IMR-90 (cell line): Measurements from ENCODE around the gene RMND5A. TPM values are rescaled to one million over a fixed set of nuclear protein-coding genes. Genes with fewer than 3 reads are reported as not detected.

ENCODE experiments used
- ATAC-seq: fragments of 200-7000 bp; cut with Tn5 transposase; 2 replicates; pipeline ENCODE4 v1.9.1; 2020; ENCODE audit warnings: low read depth, mild to moderate bottlenecking, moderate library complexity
- BruUV-seq: library from RNA; stranded (reverse); fragments of 400-500 nt; replicated peaks from 2 replicates; lab custom pipeline; 2021; lab: Mats Ljungman, UMichigan
- CTCF ChIA-PET: fragments of 300-600 bp; formaldehyde crosslinking; extraction: SDS; loops from one replicate; lab custom pipeline; 2021; ENCODE audit warnings: antibody characterized with exemption; lab: Yijun Ruan, JAX
- POLR2A ChIA-PET: fragments of 300-600 bp; sonication (Branson Sonifier 250); formaldehyde crosslinking; loops from one replicate; lab custom pipeline; 2022; ENCODE audit warnings: antibody characterized with exemption; ENCODE audit not compliant: unreplicated experiment; lab: Charles Lee
- DNase-seq: peaks from one replicate; pipeline ENCODE4 v3.0.0; 2013
- H2AFZ ChIP-seq: replicated peaks from 2 replicates; pipeline ENCODE3; 2013; ENCODE audit warnings: low read length, mild to moderate bottlenecking; ENCODE audit not compliant: poor library complexity
- H2AK5ac ChIP-seq: 2 replicates; pipeline ENCODE4 v1.6.1; 2013; ENCODE audit warnings: low read depth, low read length, inconsistent platforms
- H2AK9ac ChIP-seq: replicated peaks from 2 replicates; pipeline ENCODE3; 2013; ENCODE audit warnings: mild to moderate bottlenecking, low read depth, low read length, moderate library complexity; ENCODE audit not compliant: poor library complexity
- H2BK120ac ChIP-seq: 2 replicates; pipeline ENCODE4 v1.6.1; 2013; ENCODE audit warnings: low read depth, low read length, inconsistent platforms
- H2BK15ac ChIP-seq: 3 replicates; pipeline ENCODE4 v1.6.1; 2013; ENCODE audit warnings: low read depth, low read length, inconsistent platforms
- H2BK20ac ChIP-seq: 2 replicates; pipeline ENCODE4 v1.6.1; 2013; ENCODE audit warnings: low read depth, mild to moderate bottlenecking, inconsistent platforms, low read length, moderate library complexity
- H2BK5ac ChIP-seq: 2 replicates; pipeline ENCODE4 v1.6.1; 2013; ENCODE audit warnings: mild to moderate bottlenecking, low read depth, low read length, inconsistent platforms; ENCODE audit not compliant: poor library complexity, severe bottlenecking
- H3K14ac ChIP-seq: replicated peaks from 2 replicates; pipeline ENCODE4 v1.6.1; 2013; ENCODE audit warnings: low read depth, low read length, inconsistent platforms
- H3K18ac ChIP-seq: 2 replicates; pipeline ENCODE4 v1.6.1; 2013; ENCODE audit warnings: low read depth, low read length, control low read depth
- H3K23ac ChIP-seq: 2 replicates; pipeline ENCODE4 v1.6.1; 2013; ENCODE audit warnings: low read depth, low read length, inconsistent platforms
- H3K27ac ChIP-seq: 2 replicates; pipeline ENCODE4 v1.5.1; 2013; ENCODE audit warnings: mild to moderate bottlenecking, control low read depth, low read length; ENCODE audit not compliant: insufficient read depth
- H3K27me3 ChIP-seq: 2 replicates; pipeline ENCODE4 v1.6.1; 2013; ENCODE audit warnings: low read length; ENCODE audit not compliant: control insufficient read depth, insufficient read depth
- H3K36me3 ChIP-seq: 2 replicates; pipeline ENCODE4 v1.6.1; 2013; ENCODE audit warnings: low read length, mixed read lengths; ENCODE audit not compliant: control insufficient read depth, insufficient read depth
- H3K4ac ChIP-seq: 2 replicates; pipeline ENCODE4 v1.6.1; 2013; ENCODE audit warnings: low read depth, low read length, inconsistent platforms
- H3K4me1 ChIP-seq: 2 replicates; pipeline ENCODE4 v1.6.1; 2013; ENCODE audit warnings: low read length, mixed read lengths; ENCODE audit not compliant: control insufficient read depth, insufficient read depth
- H3K4me2 ChIP-seq: 2 replicates; pipeline ENCODE4 v1.6.1; 2013; ENCODE audit warnings: low read depth, mild to moderate bottlenecking, control low read depth, low read length, moderate library complexity
- H3K4me3 ChIP-seq: 2 replicates; pipeline ENCODE4 v1.5.1; 2013; ENCODE audit warnings: low read depth, mild to moderate bottlenecking, control low read depth, low read length, moderate library complexity; ENCODE audit not compliant: insufficient read depth
- H3K56ac ChIP-seq: 2 replicates; pipeline ENCODE4 v1.6.1; 2013; ENCODE audit warnings: low read length, inconsistent platforms; ENCODE audit not compliant: insufficient read depth; ENCODE audit errors: extremely low read depth
- H3K79me1 ChIP-seq, 2 experiments: 2 replicates each; pipeline ENCODE4 v1.6.1; 2013; ENCODE audit warnings: low read length in 2 of 2, inconsistent platforms in 1 of 2, low read depth in 1 of 2
- H3K9ac ChIP-seq: 2 replicates; pipeline ENCODE4 v1.6.1; 2013; ENCODE audit warnings: low read depth, low read length, control low read depth
- H3K9me1 ChIP-seq: 2 replicates; pipeline ENCODE4 v1.6.1; 2013; ENCODE audit warnings: low read length, inconsistent platforms; ENCODE audit not compliant: insufficient read depth
- H3K9me3 ChIP-seq: 2 replicates; pipeline ENCODE4 v1.6.1; 2013; ENCODE audit warnings: low read length; ENCODE audit not compliant: control insufficient read depth, insufficient read depth
- H4K20me1 ChIP-seq: 2 replicates; pipeline ENCODE4 v1.6.1; 2013; ENCODE audit warnings: low read length, inconsistent platforms; ENCODE audit not compliant: insufficient read depth
- H4K5ac ChIP-seq: 2 replicates; pipeline ENCODE4 v1.6.1; 2013; ENCODE audit warnings: mild to moderate bottlenecking, low read depth, low read length, control low read depth
- H4K8ac ChIP-seq, 2 experiments: 2 replicates each; pipeline ENCODE4 v1.6.1; 2013; ENCODE audit warnings: low read depth in 2 of 2, low read length in 2 of 2, control low read depth in 1 of 2, inconsistent platforms in 1 of 2
- H4K91ac ChIP-seq: 2 replicates; pipeline ENCODE4 v1.6.1; 2013; ENCODE audit warnings: low read depth, low read length, inconsistent platforms; ENCODE audit not compliant: insufficient read depth
- CHD1 ChIP-seq: IDR thresholded peaks from 2 replicates; pipeline ENCODE4 v1.6.1; 2012; ENCODE audit warnings: low read depth, low read length, improper control_type of control experiment
- FOS ChIP-seq: fragments of 150-350 bp; IDR thresholded peaks from 2 replicates; pipeline ENCODE4 v1.6.1; 2016; ENCODE audit warnings: low read depth, low read length
- MAFK ChIP-seq: IDR thresholded peaks from 2 replicates; pipeline ENCODE4 v1.6.1; 2012; ENCODE audit warnings: low read depth, low read length, improper control_type of control experiment
- MXI1 ChIP-seq: IDR thresholded peaks from 2 replicates; pipeline ENCODE4 v1.6.1; 2012; ENCODE audit warnings: low read depth, mild to moderate bottlenecking, low read length, moderate library complexity, borderline replicate concordance
- NFE2L2 ChIP-seq: fragments of 150-350 bp; IDR thresholded peaks from 2 replicates; pipeline ENCODE4 v1.6.1; 2016; ENCODE audit warnings: low read depth, mild to moderate bottlenecking, low read length
- POLR2A ChIP-seq: IDR thresholded peaks from 2 replicates; pipeline ENCODE4 v1.6.1; 2012; ENCODE audit warnings: mild to moderate bottlenecking, low read depth, low read length
- RCOR1 ChIP-seq: IDR thresholded peaks from 2 replicates; pipeline ENCODE4 v1.6.1; 2012; ENCODE audit warnings: mild to moderate bottlenecking, low read length, improper control_type of control experiment; ENCODE audit not compliant: insufficient replicate concordance
- RFX5 ChIP-seq: IDR thresholded peaks from 2 replicates; pipeline ENCODE4 v1.8.0; 2012; ENCODE audit warnings: low read depth, mild to moderate bottlenecking, low read length, moderate library complexity
- WGBS, 2 experiments: methylation state at CpG; one replicate each; pipeline versions ENCODE4 v1.1.5 to v1.1.7; 2013; ENCODE audit warnings: missing lambda C conversion rate in 2 of 2; ENCODE audit not compliant: insufficient read length in 1 of 2; ENCODE audit errors: extremely low coverage in 2 of 2; 5-methylcytosine and 5-hydroxymethylcytosine counted together
- dilution Hi-C: fragments of 300-500 bp; cut with HindIII; formaldehyde crosslinking; loops from one replicate; pipeline ENCODE4 v1.14.3; 2018; ENCODE audit warnings: low sequenced_read_pairs; ENCODE audit not compliant: unreplicated experiment
- in situ Hi-C: fragments of 300-500 bp; cut with MboI; formaldehyde crosslinking; loops from 3 replicates; pipeline ENCODE4 v1.14.3; 2019; ENCODE audit warnings: low sequenced_read_pairs, inconsistent platforms, mixed read lengths
- intact Hi-C: fragments of 100-400 bp; cut with micrococcal nuclease; formaldehyde crosslinking; loops from 2 replicates; pipeline ENCODE4 v1.10.0; 2022
- polyA plus RNA-seq, 3 experiments: library from polyadenylated mRNA; depleted of rRNA; stranded (reverse); fragments of >200 nt; gene quantifications; 2 replicates each; pipeline ENCODE4 v1.2.3, GENCODE V29; 2012; ENCODE audit warnings: low replicate concordance in 1 of 3
- total RNA-seq: library from RNA; depleted of rRNA; stranded (reverse); fragments of >200 nt; gene quantifications from 2 replicates; pipeline ENCODE4 v1.2.3, GENCODE V29; 2012
- TF ChIP-seq, protein P1 (sequence below): fragments of 150-350 bp; IDR thresholded peaks from 2 replicates; pipeline ENCODE4 v1.6.1; 2016; ENCODE audit warnings: low read depth, mild to moderate bottlenecking, low read length, moderate library complexity, borderline replicate concordance
- TF ChIP-seq, protein P2 (sequence below): conservative IDR thresholded peaks from 2 replicates; pipeline ENCODE4 v1.5.1; 2012; ENCODE audit warnings: mild to moderate bottlenecking, low read depth, low read length, improper control_type of control experiment

RMND5A gene
- total and polyA plus RNA-seq, 2 of the 4 experiments (the other 2 are of a cell fraction), result 5.1 to 16.0 TPM

DNA sequence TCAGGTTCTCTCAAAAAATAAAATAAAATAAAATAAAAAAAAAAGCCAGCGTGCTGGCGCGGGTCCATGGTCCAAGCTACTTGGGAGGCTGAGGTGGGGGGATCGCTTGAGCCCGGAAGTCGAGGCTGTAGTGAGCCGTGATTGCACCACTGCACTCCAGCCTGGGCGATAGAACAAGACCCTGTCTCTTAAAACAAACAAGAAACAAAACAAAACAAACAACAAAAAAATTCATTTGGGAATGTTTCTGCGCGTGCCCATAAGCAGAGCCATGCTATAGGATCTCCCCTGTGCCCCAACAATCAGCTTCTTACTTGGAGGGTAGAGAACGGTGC lies 87.0 kb downstream of the RMND5A start:
- Histone ChIP-seq H3K4me2 (peak overlapping the region; percentile 81), H2BK15ac (no peak overlapping the region), H3K36me3 (no peaks in the 10 kb centered on the region), H3K4me3 (peak overlapping the region; percentile 15; the same call in 1 of the 2 replicates), H4K91ac (no peak overlapping the region), H3K27me3 (peaks cover 49% of the 10 kb centered on the region), H3K23ac (no peak overlapping the region), H3K14ac (no peak overlapping the region), H3K4ac (no peak overlapping the region), H3K18ac (no peak overlapping the region), H2AK9ac (no peak overlapping the region), H3K4me1 (no peaks in the 10 kb centered on the region), H2AK5ac (no peak overlapping the region), H2BK20ac (no peak overlapping the region), H4K20me1 (no peaks in the 10 kb centered on the region), H3K79me1 (no peaks in the 10 kb centered on the region), H4K8ac (no peak overlapping the region), H3K9me1 (no peaks in the 10 kb centered on the region), H3K9ac (no peak overlapping the region), H2BK120ac (no peak overlapping the region), H3K56ac (no peak overlapping the region), H3K27ac (no peak overlapping the region), H2BK5ac (no peak overlapping the region), H4K5ac (no peak overlapping the region), H3K9me3 (no peaks in the 10 kb centered on the region; the same call in 1 of the 2 replicates), H2AFZ (peak overlapping the region; percentile 92)
- ChIA-PET CTCF (no interaction called here), POLR2A (no interaction called here)
- dilution Hi-C loops (no loop called here), intact Hi-C loops (loop anchor here (5.0 kb wide), 1 partner anchor 410 kb away; no protein-coding TSS in a partner anchor), in situ Hi-C loops (no loop called here)
- ATAC-seq (no peak), DNase-seq (no peak)
- no peak for TF ChIP-seq RCOR1
- TF ChIP-seq, protein P1, sequence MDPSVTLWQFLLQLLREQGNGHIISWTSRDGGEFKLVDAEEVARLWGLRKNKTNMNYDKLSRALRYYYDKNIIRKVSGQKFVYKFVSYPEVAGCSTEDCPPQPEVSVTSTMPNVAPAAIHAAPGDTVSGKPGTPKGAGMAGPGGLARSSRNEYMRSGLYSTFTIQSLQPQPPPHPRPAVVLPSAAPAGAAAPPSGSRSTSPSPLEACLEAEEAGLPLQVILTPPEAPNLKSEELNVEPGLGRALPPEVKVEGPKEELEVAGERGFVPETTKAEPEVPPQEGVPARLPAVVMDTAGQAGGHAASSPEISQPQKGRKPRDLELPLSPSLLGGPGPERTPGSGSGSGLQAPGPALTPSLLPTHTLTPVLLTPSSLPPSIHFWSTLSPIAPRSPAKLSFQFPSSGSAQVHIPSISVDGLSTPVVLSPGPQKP, result no peak
- TF ChIP-seq FOS, result no peak
- no peak for TF ChIP-seq MAFK
- TF ChIP-seq, protein P2, sequence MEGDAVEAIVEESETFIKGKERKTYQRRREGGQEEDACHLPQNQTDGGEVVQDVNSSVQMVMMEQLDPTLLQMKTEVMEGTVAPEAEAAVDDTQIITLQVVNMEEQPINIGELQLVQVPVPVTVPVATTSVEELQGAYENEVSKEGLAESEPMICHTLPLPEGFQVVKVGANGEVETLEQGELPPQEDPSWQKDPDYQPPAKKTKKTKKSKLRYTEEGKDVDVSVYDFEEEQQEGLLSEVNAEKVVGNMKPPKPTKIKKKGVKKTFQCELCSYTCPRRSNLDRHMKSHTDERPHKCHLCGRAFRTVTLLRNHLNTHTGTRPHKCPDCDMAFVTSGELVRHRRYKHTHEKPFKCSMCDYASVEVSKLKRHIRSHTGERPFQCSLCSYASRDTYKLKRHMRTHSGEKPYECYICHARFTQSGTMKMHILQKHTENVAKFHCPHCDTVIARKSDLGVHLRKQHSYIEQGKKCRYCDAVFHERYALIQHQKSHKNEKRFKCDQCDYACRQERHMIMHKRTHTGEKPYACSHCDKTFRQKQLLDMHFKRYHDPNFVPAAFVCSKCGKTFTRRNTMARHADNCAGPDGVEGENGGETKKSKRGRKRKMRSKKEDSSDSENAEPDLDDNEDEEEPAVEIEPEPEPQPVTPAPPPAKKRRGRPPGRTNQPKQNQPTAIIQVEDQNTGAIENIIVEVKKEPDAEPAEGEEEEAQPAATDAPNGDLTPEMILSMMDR, result no peak
- TF ChIP-seq MXI1, result no peak
- no peak for TF ChIP-seq CHD1
- TF ChIP-seq POLR2A, result no peak
- no peak for TF ChIP-seq NFE2L2
- no peak for TF ChIP-seq RFX5
- 18% methylated on average over 4 of the region's 11 CpGs; no CpG with 5 or more reads in 1 of the 2 experiments for WGBS, 2 experiments
- BruUV-seq, result no TSS peak
